ENCODE results near the gene ZNF471.

DNA sequence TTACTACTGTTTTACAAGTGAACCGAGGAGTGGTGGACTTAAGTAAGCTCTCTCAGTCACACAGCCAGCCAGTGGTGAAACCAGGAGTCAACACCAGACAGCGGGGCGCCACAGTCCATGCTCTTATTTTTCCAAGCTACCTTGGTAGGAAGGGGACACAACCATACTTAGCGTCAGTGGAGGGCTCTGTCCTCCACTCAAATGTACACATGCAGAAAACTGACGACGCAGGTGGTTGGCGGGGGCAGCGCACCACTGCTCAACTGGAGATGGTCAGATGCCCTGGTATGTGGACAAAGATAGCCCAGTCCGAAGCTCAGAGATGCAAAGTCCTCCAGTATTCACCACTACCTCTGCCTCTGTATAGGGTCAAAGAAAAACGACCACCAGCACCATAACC, 31.6 kb upstream of the ZNF471 start:
- TF ChIP-seq POLR2A (IDR thresholded peaks at IDR 0.05) (no peak), POLR2AphosphoS5 (IDR thresholded peaks at IDR 0.05; ENCODE audit: insufficient read depth in 1 of 2, low read depth in 1 of 2) (no peak)
- TF ChIP-seq, protein P1, sequence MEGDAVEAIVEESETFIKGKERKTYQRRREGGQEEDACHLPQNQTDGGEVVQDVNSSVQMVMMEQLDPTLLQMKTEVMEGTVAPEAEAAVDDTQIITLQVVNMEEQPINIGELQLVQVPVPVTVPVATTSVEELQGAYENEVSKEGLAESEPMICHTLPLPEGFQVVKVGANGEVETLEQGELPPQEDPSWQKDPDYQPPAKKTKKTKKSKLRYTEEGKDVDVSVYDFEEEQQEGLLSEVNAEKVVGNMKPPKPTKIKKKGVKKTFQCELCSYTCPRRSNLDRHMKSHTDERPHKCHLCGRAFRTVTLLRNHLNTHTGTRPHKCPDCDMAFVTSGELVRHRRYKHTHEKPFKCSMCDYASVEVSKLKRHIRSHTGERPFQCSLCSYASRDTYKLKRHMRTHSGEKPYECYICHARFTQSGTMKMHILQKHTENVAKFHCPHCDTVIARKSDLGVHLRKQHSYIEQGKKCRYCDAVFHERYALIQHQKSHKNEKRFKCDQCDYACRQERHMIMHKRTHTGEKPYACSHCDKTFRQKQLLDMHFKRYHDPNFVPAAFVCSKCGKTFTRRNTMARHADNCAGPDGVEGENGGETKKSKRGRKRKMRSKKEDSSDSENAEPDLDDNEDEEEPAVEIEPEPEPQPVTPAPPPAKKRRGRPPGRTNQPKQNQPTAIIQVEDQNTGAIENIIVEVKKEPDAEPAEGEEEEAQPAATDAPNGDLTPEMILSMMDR (IDR thresholded peaks at IDR 0.05): no peak

Measured in vagina (tissue), 2 donors.